Adipose tissue (tissue), 3 donors: ENCODE results near the gene IMPACT. TPM values are rescaled to one million over a fixed set of nuclear protein-coding genes. Genes with fewer than 3 reads are reported as not detected.

ENCODE experiments used
- H3K27ac ChIP-seq: one replicate; pipeline ENCODE4 v1.5.1; 2013; ENCODE audit warnings: low read depth, low read length
- WGBS, 3 donors: extraction: QIAGEN DNeasy Blood & Tissue Kit; methylation state at CpG; one replicate each; pipeline ENCODE4 v1.1.7; 2013; 5-methylcytosine and 5-hydroxymethylcytosine counted together
- polyA plus RNA-seq, 3 donors: library from polyadenylated mRNA; stranded (reverse); fragments of 200-250 nt; gene quantifications; one replicate each; pipeline ENCODE4 v1.2.3, GENCODE V29; 2013
- donor health status: healthy with polysubstance abuse.
- donor health status: Bipolar disorder and iron deficiency.
- donor health status: healthy.

Gene IMPACT
- polyA plus RNA-seq, 3 donors, result 6.7 to 29.0 (median 10.7) TPM

DNA sequence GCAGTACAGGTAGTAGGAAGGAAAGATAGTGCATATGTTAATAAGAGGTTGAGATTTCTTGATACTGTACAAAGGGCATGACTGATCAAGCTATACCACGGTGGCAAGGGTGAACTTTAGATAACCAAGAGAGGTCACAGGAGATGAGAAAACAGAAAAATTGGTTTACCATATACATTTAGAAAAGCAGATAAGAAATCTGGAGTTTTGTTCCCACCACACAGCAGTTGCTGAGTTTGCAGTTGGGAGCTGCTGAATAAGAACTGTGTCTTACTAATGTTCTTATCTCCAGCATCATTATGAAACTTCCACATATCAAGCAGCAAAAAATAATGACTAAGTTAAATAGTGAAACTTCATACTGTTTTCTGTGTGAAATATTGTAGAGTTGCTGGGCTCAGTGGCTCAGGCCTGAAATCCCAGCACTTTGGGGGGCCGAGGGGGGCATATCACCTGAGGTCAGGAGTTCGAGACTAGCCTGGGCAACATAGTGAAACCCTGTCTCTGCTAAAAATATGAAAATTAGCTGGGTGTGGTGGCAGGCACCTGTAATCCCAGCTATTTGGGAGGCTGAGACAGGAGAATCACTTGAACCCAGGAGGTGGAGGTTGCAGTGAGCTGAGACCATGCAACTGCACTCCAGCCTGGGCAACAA, 12.0 kb upstream of the IMPACT start:
- whole genome bisulfite sequencing, 3 donors, result 75 to 90% (median 79%) methylated on average over 3 of the region's 3 CpGs
- H3K27ac ChIP-seq, result no peak overlapping the region

DNA sequence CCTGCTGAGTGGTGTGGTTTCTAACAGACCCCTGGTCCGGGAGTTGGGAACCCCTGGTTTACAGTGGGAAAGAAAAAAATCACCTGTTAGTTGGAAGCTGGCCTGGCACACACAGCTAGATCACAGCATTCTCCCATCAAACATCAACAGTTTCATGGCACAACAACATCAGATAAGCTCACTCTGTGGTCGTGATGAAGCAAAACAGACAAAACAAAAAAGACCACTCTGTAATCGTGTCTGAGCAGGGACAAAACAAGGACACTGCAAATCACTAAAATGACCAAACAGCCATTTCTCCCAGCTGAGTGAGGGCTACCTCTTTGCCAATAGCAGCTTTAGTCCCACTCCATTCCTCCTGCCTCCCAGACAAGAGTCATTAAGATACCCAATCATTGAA, 9.0 kb upstream of the IMPACT start:
- no peak overlapping the region for H3K27ac ChIP-seq

DNA sequence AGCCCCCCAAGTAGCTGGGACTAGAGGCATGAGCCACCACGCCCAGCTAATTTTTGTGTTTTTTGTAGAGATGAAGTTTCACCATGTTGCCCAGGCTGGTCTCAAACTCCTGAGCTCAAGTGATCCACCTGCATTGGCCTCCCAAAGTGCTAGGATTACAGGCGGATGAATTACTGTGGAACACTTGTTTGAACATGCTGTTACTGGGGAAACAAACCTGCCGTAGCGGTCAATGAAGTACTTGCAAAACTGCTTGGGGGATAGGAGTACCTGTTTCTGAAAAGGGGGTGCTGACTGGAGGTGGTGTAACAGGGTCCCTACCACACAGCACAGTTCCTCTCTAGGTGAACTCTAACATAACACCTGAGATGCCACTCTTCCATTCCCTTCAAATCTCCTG, 5.9 kb upstream of the IMPACT start:
- H3K27ac ChIP-seq, result no peak overlapping the region
- 79 to 97% (median 94%) methylated on average over 4 of the region's 4 CpGs for WGBS, 3 donors

More for the DNA sequence above, 9.0 kb upstream of the IMPACT start:
- WGBS, 3 donors, result 45 to 50% (median 47%) methylated on average over 3 of the region's 3 CpGs

- WGBS, 3 donors, result 52 to 74% (median 63%) methylated on average over 1 of the region's 1 CpG
Observed at GRCh38 chr18:24421831-24422230, 4.6 kb upstream of the IMPACT start.

DNA sequence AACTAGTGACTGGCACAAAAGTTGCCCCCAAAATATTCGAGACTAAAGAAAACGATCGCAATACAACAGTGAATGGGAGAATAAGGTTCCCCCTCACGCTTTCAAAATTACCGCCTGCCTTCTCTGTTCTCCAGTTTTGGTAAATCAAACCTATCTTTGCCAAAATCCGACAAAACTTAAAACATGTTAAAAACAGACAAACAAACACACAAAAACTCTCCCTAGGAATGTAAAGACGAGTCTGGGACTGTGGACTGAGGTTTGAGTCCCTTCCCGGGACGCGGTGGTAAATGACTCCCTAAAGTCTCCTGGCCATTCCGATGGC, 435 bp upstream of the IMPACT start:
- H3K27ac ChIP-seq, result no peak overlapping the region
- WGBS, 3 donors, result 31 to 41% (median 38%) methylated on average over 11 of the region's 11 CpGs

More at GRCh38 chr18:24421831-24422230, 4.6 kb upstream of the IMPACT start:
- no peak overlapping the region for H3K27ac ChIP-seq

- 51 to 58% (median 57%) methylated on average over 3 of the region's 3 CpGs for WGBS, 3 donors
Observed at GRCh38 chr18:24427484-24427883, 1.0 kb downstream of the IMPACT start.

GRCh38 chr18:24428709-24429108, 2.2 kb downstream of the IMPACT start:
- 78 to 89% (median 87%) methylated on average over 3 of the region's 3 CpGs for WGBS, 3 donors
- no peak overlapping the region for H3K27ac ChIP-seq

More at GRCh38 chr18:24427484-24427883, 1.0 kb downstream of the IMPACT start:
- no peak overlapping the region for H3K27ac ChIP-seq

DNA sequence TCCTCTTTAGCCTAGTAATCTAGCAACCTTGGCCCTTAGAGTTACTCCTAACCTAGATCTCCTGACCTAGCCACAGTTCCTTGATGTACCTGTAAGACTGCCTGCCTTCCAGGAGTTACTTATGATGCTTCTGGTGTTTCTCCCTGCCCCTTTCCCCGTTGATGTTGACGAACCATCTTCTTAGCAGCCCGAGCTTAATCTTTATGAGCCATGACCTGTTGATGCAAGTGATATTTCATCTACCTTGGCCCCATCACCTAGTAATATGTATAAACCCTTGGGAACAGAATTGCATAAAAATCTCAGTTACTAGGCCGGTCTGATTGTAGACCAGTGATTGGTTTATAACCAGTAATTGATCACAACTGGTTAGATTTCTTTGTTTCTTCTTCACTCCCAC, 2.7 kb downstream of the IMPACT start:
- H3K27ac ChIP-seq, result no peak overlapping the region
- 93 to 100% (median 94%) methylated on average over 4 of the region's 4 CpGs for WGBS, 3 donors

DNA sequence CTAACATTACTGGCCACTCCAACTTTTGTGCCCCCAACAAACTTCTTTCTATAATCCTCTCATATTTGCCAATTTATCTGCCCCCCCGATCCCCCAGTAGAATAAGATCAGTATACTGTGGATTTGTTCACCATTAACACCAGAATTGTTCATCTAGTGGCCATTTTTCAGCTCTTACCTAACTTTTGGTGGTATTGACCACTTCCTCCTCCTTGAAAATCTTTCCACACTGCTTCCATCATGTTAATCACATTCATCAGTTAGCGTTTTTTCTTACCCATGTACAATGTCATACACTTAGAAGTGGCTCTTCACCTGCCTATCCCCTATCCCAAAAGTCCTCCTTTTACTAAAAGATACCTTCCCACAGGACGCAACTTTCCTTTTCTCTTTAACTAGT, 6.1 kb downstream of the IMPACT start:
- no peak overlapping the region for H3K27ac ChIP-seq
- WGBS, 3 donors, result 78 to 99% (median 88%) methylated on average over 3 of the region's 3 CpGs

GRCh38 chr18:24436939-24437338, 10.5 kb downstream of the IMPACT start:
- 86 to 97% (median 91%) methylated on average over 1 of the region's 1 CpG for WGBS, 3 donors
- H3K27ac ChIP-seq, result no peak overlapping the region

- H3K27ac ChIP-seq, result no peak overlapping the region
- 60 to 85% (median 69%) methylated on average over 2 of the region's 2 CpGs for WGBS, 3 donors
Observed at GRCh38 chr18:24443870-24444269, 17.4 kb downstream of the IMPACT start.

DNA sequence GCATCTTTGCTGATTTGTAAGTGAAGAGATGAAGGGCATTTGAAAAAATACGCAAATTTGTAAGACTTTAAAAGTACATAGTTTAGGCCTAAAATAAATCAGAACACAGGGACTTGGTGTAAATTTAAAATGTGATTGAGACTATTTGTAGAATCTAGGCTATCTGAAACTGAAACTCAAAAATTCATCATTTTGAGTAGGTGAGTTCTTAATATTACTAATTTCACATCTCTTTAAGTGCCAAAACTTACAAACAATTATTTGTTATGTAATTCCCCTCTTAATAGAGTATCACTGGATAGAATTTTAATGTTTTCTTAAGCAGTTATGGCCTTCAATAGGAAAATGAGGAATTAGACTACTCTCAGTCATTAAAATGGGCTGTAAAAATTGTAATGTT, 20.0 kb downstream of the IMPACT start:
- no peak overlapping the region for H3K27ac ChIP-seq
- 95 to 100% (median 98%) methylated on average over 1 of the region's 1 CpG for WGBS, 3 donors

DNA sequence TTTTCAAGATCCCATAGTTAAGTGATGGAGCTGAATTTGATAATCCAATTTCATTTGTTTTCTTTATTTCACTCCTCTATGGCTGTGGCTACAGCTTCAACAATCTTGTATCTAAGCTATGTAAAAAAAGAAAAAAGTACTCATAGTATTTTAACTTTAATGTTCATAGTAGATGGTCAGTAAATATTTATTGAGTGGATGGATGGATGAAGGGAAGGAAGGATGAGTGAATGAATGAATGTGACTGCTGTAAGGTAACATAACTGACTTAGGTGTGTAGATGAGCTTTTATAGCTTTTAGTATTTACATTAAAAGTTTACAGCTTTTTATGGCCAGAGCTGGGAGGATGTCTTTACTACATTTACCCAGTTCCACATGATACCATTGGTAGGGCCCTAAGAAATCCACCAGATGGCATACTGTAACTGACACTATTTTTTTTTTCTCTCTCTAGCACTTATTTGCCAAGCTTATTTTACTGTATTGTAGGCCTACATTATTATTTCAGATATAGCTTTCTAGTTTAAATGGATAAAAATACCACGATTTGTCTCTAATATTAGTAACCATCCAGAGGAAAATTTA, 20.6 kb downstream of the IMPACT start:
- no peak overlapping the region for H3K27ac ChIP-seq
- 90 to 95% (median 92%) methylated on average over 1 of the region's 1 CpG for WGBS, 3 donors

GRCh38 chr18:24447961-24448360, 21.5 kb downstream of the IMPACT start:
- H3K27ac ChIP-seq, result no peak overlapping the region
- WGBS, 3 donors, result 83 to 91% (median 90%) methylated on average over 1 of the region's 1 CpG

GRCh38 chr18:24456549-24456948, 30.1 kb downstream of the IMPACT start:
- 84 to 95% (median 89%) methylated on average over 4 of the region's 4 CpGs for WGBS, 3 donors
- H3K27ac ChIP-seq, result no peak overlapping the region

- 54 to 88% (median 72%) methylated on average over 4 of the region's 4 CpGs for WGBS, 3 donors
- H3K27ac ChIP-seq, result no peak overlapping the region
Observed at GRCh38 chr18:24459772-24460171, 33.3 kb downstream of the IMPACT start.

DNA sequence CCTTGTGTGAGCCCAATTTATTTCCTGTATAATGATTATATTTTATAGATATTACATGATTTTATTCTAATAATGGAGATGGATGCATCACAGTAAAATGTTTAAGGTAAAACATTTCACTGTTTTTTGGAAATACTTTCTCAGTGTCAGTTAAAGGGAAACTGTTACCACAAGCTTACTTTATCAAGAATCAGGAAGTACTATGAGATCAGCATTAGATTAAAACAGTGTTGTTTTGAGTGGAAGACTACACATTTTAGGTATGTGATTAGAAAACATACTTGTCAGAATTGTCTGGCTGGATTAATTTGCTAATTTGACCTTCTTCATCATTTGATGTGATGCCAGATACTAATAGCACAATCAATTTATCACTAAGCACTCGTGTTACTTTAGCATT, 33.9 kb downstream of the IMPACT start, which contains the start of gene HRH4:
Gene HRH4 (plus strand): TSS at position 250 of the 400 bp plus-strand sequence. CDS start 92 bp downstream, at position 342.
- WGBS, 3 donors, result 42 to 65% (median 50%) methylated on average over 1 of the region's 1 CpG

DNA sequence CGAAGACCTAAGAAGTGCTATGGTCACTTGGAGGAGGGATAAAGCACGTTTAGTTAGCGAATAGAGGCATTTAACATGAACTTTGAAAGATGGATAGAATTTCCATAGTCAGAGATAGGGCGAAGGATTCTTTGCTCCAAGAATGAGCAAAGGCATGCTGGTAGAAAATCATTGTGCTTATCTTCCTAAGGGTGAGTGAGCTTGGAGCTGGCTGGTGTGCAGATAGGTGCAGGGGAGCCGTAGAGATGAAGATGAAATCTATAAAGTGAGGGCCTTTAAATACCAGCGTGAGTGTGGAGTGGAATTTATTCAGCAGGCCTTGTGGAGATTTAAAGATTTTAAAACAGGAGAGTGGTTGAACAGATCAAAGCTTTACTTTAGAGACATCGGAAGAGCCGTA, 35.5 kb downstream of the IMPACT start:
- WGBS, 3 donors, result 82 to 93% (median 86%) methylated on average over 8 of the region's 8 CpGs
- H3K27ac ChIP-seq, result no peak overlapping the region

More for the DNA sequence above, 33.9 kb downstream of the IMPACT start, which contains the start of gene HRH4:
- H3K27ac ChIP-seq, result no peak within 1 kb of the TSS

DNA sequence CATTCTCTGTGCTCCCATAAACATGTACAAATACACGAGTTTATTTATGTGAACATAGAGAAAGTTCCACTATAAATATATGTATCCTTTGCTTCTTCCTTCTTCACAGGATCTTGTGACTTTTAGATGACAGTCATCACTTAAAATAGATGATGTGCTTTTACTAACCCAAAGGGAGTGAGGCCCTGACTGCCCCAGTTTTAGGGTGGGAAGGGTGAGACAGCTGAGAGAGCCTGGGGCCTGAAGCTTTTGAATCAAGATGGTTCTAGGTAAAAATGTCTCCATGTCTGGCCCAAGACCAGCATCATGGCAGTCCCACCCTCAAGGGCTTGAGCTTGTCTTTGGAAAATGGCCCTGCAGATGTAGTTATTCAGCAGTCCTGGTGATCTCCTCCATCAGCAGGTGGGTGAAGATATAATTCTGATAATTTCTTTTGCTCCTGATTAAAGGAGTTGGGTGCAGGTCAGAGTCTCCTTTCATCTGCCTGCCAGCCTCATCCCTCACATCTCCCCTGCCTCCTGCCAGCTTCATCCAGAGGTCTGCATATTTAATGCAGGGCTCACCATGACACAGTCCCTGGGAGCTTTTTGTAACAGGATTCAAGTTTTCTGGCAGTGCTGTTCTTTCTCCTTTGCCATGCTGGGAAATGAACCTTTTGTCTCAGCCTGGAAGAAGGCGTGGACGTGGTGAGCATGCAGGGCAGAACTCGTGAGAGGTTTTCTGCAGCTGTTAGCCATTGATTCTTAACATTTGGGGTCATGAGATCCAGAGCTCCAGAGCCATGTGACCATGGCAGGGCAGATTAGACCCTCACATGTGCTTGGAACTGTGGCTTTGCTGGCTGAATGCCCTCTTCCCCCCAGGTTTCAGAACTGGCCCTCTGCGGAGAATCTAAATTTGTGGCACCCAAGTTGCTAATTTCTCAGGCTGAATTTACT, 36.6 kb downstream of the IMPACT start:
- no peak overlapping the region for H3K27ac ChIP-seq
- WGBS, 3 donors, result 76 to 80% (median 77%) methylated on average over 5 of the region's 5 CpGs
